GM12873 (cell line): ENCODE results near the gene MC5R.

Experiments
- TF ChIP-seq, protein P1 (sequence below): IDR thresholded peaks from 2 replicates; pipeline ENCODE4 v1.5.1; 2012; ENCODE audit warnings: low read depth, mild to moderate bottlenecking, moderate library complexity, low read length, control low read depth; ENCODE audit not compliant: insufficient read depth; ENCODE audit errors: missing control alignments

MC5R gene

DNA sequence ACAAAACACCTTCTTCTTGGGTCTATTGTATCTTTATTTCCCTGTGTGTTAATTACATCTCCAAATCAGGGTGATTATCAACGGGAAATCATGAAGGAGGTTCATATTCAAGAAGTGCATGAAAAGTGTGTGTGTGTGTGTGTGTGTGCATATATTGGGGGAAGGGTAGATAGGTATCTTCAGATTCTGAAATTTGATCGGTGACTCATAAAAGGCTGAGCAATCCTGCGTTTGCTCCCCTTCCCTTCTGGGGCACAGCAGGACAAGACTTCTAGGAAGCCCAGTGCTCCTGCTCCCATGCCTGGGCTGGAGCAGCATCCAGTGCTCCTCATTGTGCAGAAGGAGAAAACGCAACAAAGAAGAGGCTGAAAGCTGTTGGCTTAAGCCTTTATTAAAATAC, 25.8 kb downstream of the MC5R start:
- TF ChIP-seq, protein P1, sequence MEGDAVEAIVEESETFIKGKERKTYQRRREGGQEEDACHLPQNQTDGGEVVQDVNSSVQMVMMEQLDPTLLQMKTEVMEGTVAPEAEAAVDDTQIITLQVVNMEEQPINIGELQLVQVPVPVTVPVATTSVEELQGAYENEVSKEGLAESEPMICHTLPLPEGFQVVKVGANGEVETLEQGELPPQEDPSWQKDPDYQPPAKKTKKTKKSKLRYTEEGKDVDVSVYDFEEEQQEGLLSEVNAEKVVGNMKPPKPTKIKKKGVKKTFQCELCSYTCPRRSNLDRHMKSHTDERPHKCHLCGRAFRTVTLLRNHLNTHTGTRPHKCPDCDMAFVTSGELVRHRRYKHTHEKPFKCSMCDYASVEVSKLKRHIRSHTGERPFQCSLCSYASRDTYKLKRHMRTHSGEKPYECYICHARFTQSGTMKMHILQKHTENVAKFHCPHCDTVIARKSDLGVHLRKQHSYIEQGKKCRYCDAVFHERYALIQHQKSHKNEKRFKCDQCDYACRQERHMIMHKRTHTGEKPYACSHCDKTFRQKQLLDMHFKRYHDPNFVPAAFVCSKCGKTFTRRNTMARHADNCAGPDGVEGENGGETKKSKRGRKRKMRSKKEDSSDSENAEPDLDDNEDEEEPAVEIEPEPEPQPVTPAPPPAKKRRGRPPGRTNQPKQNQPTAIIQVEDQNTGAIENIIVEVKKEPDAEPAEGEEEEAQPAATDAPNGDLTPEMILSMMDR: no peak

GRCh38 chr18:13868501-13869271, 44.7 kb downstream of the MC5R start:
- TF ChIP-seq, protein P1: no peak

- TF ChIP-seq, protein P1: no peak
Measured at GRCh38 chr18:13871701-13872100, 47.8 kb downstream of the MC5R start.

DNA sequence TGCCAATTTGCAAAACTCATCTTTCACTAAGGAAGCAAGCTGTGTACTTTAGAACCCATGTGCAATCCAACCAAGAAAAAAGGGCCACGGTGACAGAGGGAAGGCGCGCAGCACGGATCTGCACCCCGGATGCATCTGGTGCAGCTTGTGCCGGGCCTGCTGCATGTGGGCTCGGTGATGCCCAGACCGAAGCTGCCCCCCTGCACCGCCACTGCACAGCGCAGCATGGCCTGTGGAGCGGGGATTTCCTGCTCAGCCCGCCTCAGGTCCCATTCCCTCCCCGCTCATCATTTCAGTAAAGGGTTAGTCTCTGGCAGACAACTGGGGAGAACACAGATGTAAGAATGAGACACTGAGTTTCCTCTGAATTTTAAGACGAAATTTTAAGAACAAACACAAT, 48.4 kb downstream of the MC5R start:
- TF ChIP-seq, protein P1: no peak

DNA sequence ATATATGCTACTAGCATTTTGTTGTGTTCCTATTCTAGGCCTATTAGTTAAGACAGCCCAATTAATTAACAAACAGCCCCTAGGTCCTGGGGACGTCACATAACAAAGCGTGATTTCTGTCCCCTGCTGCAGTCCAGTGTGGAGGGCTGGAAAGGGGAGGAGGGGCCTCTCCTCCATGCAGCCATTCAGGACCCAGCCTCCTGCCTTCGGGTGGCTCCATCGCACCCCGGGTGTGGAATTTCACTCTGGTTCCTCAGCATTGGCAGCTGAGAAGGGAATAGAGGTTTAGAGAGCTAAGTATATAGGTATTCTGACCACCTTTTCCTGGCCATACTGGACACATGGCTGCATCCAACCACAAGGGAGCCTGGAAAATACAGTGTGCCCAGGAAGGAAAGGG, 49.0 kb downstream of the MC5R start:
- TF ChIP-seq, protein P1: no peak

DNA sequence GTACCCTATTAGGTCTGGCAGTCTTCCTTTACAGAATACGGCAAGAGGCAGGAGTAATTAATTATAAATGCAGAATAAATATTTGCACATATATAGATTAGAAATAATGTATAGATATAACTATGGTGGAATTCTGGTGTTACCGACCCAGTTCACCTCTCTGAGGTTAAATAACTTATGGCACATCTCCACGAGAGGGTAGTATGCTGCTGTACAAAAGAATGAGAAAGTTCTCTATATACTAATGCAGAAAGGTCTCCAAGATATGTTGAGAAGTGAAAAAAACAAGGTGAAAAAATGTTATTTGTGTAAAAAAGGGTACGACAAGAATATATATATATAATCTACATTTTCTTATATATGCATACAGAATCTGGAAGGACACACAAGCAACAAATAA, 50.6 kb downstream of the MC5R start:
- TF ChIP-seq, protein P1: no peak
